Effector CD8-positive, alpha-beta T cell (primary cell): ENCODE results near the gene CLPTM1L.
"Not testable (repeated sequence)": the region's sequence is repeated elsewhere in the genome, so short reads cannot be mapped to it uniquely, and the experiment has no call there.

ENCODE experiments used
- DNase-seq: peaks from one replicate; lab custom pipeline; 2025; lab: John Stamatoyannopoulos, UW

The CLPTM1L gene

GRCh38 chr5:1276930-1277329, 68.0 kb downstream of the CLPTM1L start:
- no peak for DNase-seq

- DNase-seq, result not testable (repeated sequence)
Observed at GRCh38 chr5:1275397-1276391, 69.2 kb downstream of the CLPTM1L start.

- no peak for DNase-seq
Observed at GRCh38 chr5:1274471-1274870, 70.4 kb downstream of the CLPTM1L start.

DNA sequence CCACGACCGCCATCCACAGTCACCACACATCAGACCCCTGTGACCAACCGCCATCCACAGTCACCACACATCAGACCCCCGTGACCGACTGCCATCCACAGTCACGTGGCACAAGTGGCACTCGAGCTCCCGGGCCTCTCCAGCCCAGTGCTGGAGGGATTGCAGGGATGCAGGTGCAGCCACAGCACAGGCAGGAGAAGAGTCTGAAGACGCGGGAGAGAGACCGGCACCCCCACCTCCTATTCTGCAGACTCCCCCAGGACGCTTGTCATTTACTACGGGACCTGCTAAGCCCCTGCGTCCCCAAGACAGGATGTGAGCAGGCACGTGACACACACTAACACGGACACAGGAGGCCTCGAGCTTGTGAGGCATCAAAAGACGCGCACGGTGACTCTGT, 71.2 kb downstream of the CLPTM1L start:
- no peak for DNase-seq

DNA sequence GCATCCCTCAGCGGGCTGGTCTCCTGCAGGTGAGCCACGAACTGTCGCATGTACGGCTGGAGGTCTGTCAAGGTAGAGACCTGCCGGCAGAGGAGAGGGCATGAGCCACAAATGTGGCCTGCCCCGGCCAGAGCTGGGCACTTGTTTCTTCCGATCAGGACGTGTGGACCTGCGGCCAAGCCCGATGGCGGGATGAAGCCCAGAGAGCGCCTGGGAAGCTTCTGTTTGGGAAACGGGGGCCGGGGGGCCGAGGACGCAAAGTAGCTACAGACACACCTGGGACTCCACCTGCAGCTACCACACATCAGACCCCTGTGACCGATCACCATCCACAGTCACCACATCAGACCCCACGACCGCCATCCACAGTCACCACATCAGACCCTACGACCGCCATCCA, 72.7 kb downstream of the CLPTM1L start:
- DNase-seq, result no peak

DNA sequence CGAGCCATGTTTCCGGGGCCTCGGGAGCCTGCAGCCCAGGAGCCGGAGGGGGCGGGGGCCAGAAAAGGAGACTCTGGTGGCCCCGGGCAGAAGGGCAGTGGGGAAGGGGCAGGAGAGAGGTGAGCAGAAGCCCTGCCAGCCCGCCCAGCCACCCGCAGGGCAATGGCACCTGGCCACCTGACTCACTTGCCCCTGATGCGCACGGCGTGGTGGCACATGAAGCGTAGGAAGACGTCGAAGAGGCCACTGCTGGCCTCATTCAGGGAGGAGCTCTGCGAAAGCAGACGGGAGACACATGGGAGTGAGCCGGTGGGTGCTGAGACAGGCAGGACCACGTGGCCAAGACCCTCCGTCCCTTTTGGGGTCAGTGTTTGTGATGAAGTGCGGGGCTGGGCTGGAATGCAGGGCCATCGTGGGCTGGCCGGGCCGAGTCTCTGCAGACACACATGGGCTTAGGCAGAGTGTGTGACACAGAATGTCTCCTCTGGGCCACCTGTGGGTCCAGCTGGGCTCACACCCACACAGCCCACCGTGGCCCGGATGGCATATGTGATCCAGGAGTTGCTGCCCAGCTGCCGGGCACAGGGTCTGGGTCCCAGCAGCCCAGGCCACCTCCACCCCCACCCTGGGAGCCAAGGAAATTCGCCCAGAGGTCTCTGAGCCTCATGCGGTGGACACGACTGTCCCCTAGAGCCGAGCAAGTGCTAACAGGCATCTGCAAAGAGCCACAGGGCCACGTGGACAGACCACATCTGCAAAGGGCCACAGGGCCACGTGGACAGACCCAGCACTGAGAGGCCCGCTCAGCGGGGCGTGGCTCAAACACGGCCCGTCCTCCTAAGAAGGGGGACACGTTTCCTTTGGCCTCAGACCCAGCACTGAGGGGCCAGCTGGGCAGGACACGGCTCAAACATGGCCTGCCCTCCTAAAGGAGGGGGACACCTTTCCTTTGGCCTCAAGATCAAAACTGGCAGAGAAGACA, 73.7 kb downstream of the CLPTM1L start:
- no peak for DNase-seq

GRCh38 chr5:1270426-1270825, 74.5 kb downstream of the CLPTM1L start:
- no peak for DNase-seq

DNA sequence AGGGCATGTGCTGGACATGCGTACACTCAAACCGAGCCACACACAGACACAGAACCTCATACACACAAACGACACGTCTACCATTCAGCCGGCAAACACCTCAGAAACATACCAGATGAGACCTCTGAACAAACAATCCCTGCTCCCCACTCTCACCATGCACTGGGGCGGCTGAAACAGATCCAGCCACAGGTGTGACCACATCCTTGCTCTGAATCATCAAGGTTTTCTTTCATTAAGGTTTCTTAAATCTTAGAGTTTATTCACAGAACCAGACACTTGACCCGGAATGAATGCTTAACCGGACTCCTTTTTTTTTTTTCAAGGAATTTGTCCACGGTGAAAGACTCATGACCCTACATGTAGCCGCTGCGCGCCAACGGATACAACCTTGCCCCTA, 76.2 kb downstream of the CLPTM1L start:
- no peak for DNase-seq

- no peak for DNase-seq
Observed at GRCh38 chr5:1268056-1268455, 76.8 kb downstream of the CLPTM1L start.
